ENCODE results near the gene TRIM39. TPM values are rescaled to one million over a fixed set of nuclear protein-coding genes. Genes with fewer than 3 reads are reported as not detected.
A peak's percentile ranks its signal among the peaks of the same experiment; 100 is the strongest.

Gene TRIM39
- total and polyA plus RNA-seq, 7 donors: 7.4 to 20.9 (median 11.4) TPM

- 46 to 64% (median 60%) methylated on average over 4 of the region's 4 CpGs for WGBS, 3 donors
- intact Hi-C loops (cut with DNase I): no loop called here
- H3K27ac ChIP-seq: peak overlapping the region; percentile 87
Measured at GRCh38 chr6:30345852-30346251, 19.1 kb downstream of the TRIM39 start.

GRCh38 chr6:30348957-30349356, 22.2 kb downstream of the TRIM39 start:
- DNase-seq: no peak
- Histone ChIP-seq H3K4me1 (peaks cover 6% of the 10 kb centered on the region), H3K27me3 (ENCODE audit: insufficient read depth in 3 of 3, low read length in 2 of 3) (no peaks in the 10 kb centered on the region), H3K9me3 (no peaks in the 10 kb centered on the region), H3K27ac (no peak overlapping the region), H3K36me3 (ENCODE audit: insufficient read depth in 1 of 2, low read depth in 1 of 2) (peaks cover 0 to 24% of the 10 kb centered on the region in 2 donors), H3K4me3 (no peak overlapping the region)
- ATAC-seq: no peak
- TF ChIP-seq CTCF (IDR thresholded peaks at IDR 0.05): no peak
- intact Hi-C loops (cut with DNase I): no loop called here
- WGBS, 3 donors: 57 to 89% (median 86%) methylated on average over 3 of the region's 3 CpGs

More at GRCh38 chr6:30345852-30346251, 19.1 kb downstream of the TRIM39 start:
- no peak for TF ChIP-seq CTCF (IDR thresholded peaks at IDR 0.05)
- H3K27me3 ChIP-seq (ENCODE audit: insufficient read depth in 3 of 3, low read length in 2 of 3): no peaks in the 10 kb centered on the region
- DNase-seq: no peak
- no peak for ATAC-seq
- peaks cover 6% of the 10 kb centered on the region for H3K4me1 ChIP-seq
- peaks cover 2 to 39% of the 10 kb centered on the region in 2 donors for H3K36me3 ChIP-seq (ENCODE audit: insufficient read depth in 1 of 2, low read depth in 1 of 2)
- H3K4me3 ChIP-seq: peak overlapping the region; percentile 83
- no peaks in the 10 kb centered on the region for H3K9me3 ChIP-seq

GRCh38 chr6:30349421-30350177, 22.9 kb downstream of the TRIM39 start:
- 61 to 78% (median 72%) methylated on average over 3 of the region's 3 CpGs for WGBS, 3 donors
- H3K4me1 ChIP-seq: peaks cover 6% of the 10 kb centered on the region
- H3K36me3 ChIP-seq (ENCODE audit: insufficient read depth in 1 of 2, low read depth in 1 of 2): peaks cover 0 to 24% of the 10 kb centered on the region in 2 donors
- H3K4me3 ChIP-seq: no peak overlapping the region
- TF ChIP-seq CTCF (IDR thresholded peaks at IDR 0.05): no peak
- intact Hi-C loops (cut with DNase I): no loop called here
- DNase-seq: no peak
- ATAC-seq: no peak
- H3K9me3 ChIP-seq: no peaks in the 10 kb centered on the region
- H3K27ac ChIP-seq: no peak overlapping the region
- no peaks in the 10 kb centered on the region for H3K27me3 ChIP-seq (ENCODE audit: insufficient read depth in 3 of 3, low read length in 2 of 3)

- no peak for DNase-seq
- no peak for TF ChIP-seq CTCF (IDR thresholded peaks at IDR 0.05)
- Histone ChIP-seq H3K27ac (no peak overlapping the region), H3K4me3 (no peak overlapping the region), H3K36me3 (ENCODE audit: insufficient read depth in 1 of 2, low read depth in 1 of 2) (peaks cover 0 to 24% of the 10 kb centered on the region in 2 donors), H3K9me3 (no peaks in the 10 kb centered on the region), H3K27me3 (ENCODE audit: insufficient read depth in 3 of 3, low read length in 2 of 3) (no peaks in the 10 kb centered on the region), H3K4me1 (peaks cover 6% of the 10 kb centered on the region)
- no peak for ATAC-seq
- intact Hi-C loops (cut with DNase I): no loop called here
- 68 to 82% (median 73%) methylated on average over 1 of the region's 1 CpG for WGBS, 3 donors
Measured at GRCh38 chr6:30350524-30350923, 23.8 kb downstream of the TRIM39 start.
